HG03521 (cell line): ENCODE data around the gene HS2ST1.
A peak's percentile ranks its signal among the peaks of the same experiment; 100 is the strongest.
"Not testable (repeated sequence)": the region's sequence is repeated elsewhere in the genome, so short reads cannot be mapped to it uniquely, and the experiment has no call there.

Experiments
- ATAC-seq: cut with Tn5 transposase; IDR thresholded peaks from one replicate; pipeline ENCODE4 v1.9.1; 2021; ENCODE audit warnings: mild to moderate bottlenecking, moderate library complexity; ENCODE audit not compliant: unreplicated experiment

HS2ST1 gene

DNA sequence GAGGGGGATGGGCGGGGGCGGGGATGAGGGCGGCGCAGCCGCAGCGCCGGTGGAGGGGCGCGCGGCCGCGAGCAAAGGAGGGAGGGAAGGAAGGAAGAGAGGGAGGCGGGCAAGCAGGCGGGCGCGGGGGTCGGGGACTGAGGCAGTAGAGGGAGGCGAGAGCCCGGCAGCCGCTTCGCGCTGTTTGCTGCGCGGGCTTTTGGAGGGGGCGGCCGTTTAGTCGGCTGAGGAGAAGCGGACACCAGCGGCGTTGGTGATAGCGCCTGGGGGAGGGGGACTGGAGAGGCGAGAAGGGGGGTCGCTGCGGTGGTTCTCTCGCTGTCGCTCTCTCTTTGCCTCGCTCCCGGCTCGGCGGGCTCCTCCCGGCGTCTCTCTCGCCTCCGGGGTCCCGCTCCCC is at the start of gene HS2ST1:
HS2ST1 (plus strand) TSS at position 35 of the 397 bp plus-strand sequence.
- ATAC-seq = peak; percentile 56

DNA sequence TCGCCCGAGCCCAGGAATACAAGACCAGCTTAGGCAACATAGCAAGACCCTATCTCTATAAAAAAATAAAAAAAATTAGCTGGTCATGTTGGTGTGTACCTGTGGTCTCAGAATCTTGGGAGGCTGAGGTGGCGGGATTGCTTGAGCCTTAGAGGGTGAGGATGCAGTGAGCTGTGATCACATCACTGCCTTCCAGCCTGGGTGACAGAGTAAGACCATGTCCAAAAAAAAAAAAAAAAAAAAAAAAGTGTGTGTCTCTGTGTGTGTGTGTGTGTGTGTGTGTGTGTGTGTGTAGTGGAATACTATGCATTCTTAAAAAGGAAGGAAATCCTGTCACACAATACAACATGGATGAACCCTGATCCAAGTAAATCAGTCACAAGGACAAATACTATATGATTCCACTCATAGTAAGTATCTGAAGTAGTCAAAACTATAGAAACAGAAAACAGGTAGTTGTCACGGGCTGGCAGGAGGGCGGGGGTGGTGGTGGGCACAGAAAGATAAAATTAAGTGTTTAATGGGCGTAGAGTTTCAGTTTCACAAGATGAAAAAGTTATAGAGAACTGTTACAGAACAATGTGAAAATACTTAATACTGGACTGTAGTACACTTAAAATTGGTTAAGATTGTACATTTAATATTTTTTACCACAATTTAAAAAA is 48.3 kb upstream of the HS2ST1 start:
- ATAC-seq = peak; percentile 64

DNA sequence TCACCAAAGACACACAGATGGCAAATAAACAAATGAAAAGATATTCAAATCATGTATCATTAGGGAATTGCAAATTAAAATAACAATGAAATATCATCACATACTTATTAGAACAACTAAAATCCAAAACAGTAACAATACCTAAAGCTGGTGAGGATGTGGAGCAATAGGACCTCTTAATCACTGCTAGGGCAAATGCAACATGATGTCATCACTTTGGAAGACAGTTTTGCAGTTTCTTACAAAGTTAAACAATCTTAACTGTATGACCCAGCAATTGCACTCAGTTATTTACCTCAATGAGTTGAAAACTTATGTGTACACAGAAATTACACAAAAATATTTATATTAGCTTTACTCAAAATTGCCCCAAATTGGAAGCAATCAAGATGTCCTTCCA is 47.8 kb upstream of the HS2ST1 start:
- ATAC-seq = no peak

DNA sequence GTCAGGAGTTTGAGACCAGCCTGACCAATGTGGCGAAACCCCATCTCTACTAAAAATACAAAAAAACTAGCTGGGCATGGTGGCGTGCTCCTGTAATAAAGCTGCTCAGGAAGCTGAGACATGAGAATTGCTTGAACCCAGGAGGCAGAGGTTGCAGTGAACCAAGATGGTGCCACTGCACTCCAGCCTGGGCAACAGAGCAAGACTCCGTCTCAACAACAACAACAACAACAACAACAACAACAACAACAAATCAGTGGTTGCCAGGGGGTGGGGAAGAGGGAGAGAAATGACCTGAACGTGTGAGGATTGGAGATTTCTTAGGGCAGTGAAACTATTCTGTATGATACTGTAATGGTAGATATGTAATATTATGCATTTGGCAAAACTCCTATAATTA is 47.2 kb upstream of the HS2ST1 start:
- ATAC-seq = not testable (repeated sequence)

DNA sequence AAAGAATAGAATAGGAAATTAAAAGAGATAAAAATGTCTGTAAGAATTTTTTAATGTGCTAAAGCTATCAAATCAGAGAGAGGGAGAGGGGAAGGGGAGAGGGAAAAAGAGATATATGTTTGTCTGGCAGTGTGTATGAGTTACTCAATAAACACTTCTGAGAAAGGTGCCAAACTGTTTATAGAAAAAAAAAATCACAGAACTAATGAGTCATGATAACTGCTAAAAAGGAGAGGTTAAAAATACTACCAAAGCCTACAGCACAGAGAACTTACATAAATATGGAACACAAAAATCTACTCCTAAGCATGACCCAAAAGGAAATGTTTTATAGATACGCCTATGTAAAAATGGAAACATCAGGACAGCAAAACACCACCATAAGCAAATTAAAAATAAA is 46.0 kb upstream of the HS2ST1 start:
- ATAC-seq = no peak

DNA sequence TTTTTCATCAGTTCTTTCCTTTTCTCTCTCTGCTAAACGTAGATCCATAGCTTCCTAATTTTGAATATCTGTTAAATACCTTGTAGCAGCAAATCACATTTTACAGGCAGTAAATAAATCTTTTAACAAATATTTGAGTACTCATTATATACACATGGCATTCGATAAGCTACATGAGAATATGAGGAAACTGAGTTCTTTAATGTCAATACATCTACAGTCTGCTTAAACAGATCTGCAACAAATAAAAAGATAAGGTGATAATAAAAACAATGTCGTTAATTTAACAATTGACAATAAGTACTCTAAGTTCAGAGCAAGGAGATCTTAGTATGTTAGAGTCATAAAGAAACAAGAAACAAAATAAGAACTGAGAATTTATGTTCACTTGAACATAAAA is 43.4 kb upstream of the HS2ST1 start:
- ATAC-seq = no peak

DNA sequence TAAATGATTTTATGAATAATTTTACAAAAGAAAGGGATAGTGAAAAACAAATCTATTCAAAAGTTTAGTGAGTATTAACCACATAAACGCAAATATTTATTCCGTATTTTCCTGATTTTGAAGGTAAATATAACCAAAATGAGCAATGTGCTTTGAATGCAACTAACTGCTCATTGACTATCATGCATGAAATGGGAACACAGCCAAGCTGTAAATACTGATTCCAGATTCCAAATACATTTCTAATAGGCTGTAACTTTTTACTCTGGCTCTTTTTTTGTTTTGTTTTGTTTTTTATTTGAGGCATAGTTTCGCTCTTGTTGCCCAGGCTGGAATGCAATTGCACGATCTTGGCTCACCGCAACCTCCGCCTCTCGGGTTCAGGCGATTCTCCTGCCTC is 42.3 kb upstream of the HS2ST1 start:
- no peak for ATAC-seq

DNA sequence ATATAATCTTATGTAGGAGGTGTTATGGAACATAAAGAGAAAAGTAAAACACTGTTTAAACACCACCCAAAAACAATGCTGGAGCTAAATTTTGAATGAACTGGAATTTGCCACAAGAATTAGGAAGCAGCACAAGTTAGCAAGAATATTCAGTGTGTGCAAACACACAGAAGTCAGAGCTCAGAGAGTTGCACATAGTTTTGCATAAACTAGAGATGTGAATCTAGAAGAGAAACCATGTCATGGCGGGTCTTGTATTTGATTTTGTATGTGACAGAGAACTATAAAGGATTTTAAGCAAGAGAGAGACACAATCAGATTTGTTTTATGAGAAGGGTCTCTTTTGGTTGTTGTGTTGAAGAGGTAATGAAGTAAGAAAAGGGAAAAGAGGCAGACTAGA is 38.7 kb upstream of the HS2ST1 start:
- ATAC-seq = no peak

DNA sequence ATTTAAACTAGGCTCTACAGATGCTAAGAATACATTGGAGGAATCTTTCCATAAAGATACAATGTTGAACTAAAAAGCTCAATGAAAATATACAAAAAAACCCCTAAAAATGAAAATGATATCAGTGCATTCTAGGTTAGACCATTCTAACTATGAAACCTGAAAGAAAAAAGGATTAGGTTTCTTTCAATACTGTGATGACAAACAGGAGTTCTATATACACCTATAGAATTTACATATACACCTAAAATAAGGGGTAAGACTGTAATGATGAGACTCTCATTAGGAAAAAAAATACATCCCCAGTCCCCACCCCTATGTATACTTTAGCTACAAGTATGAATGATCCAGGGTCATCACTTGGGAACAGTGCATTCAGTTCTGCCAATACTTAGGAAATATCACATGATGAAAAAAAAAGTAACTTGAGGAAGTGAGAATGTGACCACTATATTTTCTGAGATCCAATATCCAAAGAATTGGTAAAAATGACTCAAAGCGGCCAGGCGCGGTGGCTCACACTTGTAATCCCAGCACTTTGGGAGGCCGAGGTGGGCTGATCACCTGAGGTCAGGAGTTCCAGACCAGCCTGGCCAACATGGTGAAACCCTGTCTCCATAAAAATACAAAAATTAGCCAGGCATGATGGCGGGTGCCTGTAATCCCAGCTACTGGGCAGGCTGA is 26.8 kb upstream of the HS2ST1 start:
- no peak for ATAC-seq

DNA sequence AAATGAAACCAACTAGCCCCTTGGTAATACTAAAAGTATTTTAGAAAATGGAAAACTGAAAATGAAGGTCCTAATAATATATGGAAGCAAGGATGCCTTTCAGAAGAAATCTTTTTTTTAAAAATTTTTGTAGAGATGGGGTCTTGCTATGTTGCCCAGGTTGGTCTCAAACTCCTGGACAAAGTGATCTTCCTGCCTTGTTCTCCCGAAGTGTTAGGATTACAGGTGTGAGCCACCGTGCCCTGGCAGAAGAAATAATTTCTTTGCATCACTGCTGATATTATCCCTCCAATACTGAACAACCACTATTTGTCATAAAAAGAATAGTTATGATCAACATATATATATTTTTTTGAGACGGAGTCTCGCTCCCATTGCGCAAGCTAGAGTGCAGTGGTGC is 26.1 kb upstream of the HS2ST1 start:
- no peak for ATAC-seq

DNA sequence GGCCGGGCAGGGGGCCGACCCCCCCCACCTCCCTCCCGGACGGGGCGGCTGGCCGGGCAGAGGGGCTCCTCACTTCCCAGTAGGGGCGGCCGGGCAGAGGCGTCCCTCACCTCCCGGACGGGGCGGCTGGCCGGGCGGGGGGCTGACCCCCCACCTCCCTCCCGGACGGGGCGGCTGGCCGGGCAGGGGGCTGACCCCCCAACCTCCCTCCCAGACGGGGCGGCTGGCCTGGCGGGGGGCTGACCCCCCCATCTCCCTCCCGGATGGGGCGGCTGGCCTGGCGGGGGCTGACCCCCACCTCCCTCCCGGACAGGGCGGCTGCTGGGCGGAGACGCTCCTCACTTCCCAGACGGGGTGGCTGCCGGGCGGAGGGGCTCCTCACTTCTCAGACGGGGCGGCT is 15.0 kb upstream of the HS2ST1 start:
- not testable (repeated sequence) for ATAC-seq

DNA sequence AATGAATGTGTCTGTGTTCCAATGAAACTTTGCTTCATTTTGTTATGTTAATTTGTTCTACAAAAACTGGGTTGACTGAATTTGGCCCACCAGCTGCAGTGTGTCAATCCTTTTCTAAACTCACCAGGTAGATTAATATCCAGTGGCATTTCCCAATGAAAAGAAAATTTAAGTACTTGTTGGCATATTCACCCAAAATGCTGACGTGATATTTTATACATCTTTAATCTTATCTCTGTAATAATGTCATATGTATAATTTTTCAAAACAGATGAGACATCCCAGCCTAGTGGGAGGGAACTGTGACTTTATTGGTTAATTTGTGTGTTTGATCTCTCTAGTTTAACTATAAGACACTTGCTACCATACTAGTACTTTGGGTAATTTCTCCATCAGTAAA is 8.6 kb upstream of the HS2ST1 start:
- no peak for ATAC-seq

DNA sequence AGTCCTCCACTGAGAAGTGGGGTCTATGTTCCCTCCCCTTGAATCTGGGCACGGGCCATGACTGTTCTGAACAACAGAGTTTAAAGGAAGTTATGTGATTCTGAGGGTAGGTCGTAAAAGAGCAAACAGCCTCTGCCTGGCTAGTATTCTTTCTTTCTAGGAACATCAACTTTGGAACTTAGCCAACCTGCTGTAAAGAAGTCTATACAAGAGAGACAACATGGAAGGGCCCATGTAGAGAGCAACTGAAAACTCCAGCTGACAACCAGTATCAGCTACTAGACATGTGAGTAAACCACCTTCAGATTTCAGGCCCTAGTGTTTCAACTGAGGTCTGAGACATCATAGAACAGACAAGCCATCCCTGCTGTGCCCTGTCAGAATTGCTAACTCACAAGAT is 8.0 kb upstream of the HS2ST1 start:
- ATAC-seq = no peak

DNA sequence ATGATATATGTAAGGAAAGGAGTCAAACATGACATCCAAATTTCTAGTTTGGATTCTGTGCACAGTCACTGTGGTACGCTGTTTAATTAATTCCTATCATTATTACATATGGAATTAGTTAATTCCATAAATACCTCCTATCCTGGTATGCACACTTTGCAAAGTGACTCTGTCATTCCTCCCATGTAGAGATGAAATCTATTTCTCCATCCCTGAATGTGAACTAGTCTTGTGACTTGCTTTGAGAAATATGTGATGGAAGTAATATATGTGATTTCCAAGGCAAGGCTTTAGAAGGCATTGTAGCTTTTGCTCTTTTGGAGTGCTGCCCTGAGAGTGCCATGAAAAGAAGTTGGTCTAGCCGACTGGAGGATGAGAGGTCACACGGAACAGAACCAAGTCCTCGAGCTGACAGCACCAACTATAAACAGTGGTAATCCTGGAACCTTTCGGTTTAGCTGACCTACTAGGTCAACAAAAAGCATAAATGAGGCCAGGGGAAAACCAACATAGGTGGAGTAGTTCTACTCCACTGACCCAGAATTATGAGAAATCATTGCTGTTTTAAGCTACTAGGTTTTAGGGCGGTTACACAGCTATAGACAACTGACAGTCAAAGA is 2.0 kb upstream of the HS2ST1 start:
- ATAC-seq = no peak

DNA sequence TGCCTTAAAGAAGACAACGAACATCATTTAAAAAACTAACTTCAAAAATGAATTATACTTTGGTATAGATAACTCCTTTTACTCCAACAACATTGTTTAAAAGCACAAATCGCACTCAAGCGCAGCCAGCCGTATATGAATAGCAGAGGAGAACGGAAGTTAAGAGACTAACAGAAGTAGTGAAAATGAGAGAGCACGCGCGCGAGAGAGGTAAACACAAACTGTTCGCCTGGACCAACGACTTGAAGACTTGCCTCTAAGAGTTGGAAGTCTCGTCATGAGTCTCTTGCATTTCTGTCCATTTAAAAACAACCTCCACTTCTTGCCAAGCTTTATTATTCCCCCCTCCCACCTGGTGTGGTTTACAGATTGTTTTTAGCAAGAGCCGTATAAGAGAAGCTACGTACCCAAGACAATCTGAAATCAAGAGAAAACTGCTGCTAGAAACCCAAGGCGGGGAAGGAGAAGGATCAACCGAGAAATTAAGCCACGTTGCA is 988 bp upstream of the HS2ST1 start:
- ATAC-seq = no peak

DNA sequence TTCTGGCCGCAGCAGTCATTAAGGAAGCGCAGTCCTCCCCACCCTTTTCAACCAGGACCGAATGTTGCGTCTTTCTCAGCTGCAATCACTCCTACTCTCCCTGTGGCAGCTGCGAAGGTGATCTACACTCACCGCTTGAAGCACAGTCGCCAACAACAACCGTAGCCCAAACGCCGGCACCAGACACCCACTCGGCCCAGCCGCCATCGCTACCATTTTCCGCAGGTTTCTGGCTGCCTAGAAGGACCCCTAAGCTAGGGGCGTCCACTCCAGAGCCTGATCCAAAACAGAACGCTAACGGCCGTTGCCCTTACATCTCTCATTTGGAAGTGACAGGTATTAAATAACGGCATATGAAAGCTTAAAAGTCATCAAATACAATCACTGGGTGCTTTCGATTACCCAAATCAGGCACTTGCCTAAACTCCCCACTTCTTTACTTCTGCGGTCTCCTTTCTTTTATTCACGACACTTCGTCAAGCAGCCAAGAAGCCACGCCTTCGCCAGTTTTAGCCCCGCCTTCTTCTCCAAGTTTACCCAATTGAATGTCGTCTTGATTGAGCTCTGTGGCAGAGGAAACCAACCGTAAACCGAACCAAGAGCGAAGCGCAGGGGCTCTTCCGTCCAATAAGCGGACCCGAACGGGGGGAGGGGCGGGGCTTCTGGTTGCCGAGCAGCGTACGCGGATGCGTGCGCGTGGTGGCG is 387 bp upstream of the HS2ST1 start, which contains the start of gene SELENOF:
SELENOF (minus strand) TSS at position 231 of the 705 bp plus-strand sequence; CDS start at position 216, 15 bp downstream.
- peak; percentile 83 for ATAC-seq

DNA sequence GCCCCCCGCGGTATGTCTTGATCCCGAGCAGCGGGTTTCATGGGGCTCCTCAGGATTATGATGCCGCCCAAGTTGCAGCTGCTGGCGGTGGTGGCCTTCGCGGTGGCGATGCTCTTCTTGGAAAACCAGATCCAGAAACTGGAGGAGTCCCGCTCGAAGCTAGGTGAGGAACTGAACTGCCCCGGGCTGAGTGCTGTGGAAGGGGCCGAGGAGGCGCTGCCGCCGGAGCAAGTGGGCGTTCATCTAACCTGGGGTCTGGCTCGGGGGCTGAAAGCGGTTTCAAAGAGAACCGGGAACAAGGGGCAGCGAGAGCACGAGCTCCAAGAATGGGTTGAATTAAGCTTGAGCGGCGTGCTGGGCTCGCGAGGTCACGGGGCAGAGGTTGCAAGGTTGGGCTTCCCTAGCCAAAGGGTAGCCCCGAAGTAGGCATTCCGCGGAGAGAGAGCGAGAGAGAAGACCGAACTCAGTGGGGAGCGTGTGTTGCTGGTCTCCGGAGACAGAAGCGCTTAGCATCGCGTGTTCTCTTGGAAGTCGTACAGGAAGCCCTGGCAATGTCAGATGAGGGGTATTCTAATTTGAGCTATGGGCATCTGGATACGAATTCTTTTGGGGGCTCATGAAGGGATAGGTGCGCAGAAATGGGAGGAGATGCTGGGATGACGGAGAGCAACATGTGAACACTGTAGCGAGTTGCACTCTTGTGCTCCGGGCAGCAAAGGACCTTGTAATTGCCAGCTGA is 732 bp downstream of the HS2ST1 start:
- ATAC-seq = peak; percentile 10

DNA sequence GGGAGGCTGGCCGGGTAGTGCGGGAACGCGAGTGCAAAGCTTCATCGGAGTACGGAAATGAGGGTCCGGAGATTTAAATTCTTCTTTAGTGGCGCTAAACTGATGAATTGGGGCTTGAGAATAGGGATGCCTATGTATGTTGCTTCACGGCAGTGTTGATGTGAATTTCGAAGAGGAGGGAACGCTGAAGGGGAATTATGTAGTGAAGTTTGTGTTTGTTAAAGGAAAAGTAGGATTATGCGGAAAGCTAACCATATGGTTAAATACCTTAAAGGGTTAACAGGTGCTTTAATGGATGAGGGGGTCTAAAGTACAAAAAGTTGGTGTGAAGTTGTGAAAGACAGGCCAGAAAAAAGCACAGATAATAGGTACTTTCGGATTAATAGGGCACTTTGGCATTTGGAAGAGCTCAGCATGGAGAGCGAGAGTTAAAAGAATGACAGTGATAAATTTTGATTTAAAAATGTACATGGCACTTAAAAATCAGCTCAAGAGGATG is 1.4 kb downstream of the HS2ST1 start:
- ATAC-seq = no peak

DNA sequence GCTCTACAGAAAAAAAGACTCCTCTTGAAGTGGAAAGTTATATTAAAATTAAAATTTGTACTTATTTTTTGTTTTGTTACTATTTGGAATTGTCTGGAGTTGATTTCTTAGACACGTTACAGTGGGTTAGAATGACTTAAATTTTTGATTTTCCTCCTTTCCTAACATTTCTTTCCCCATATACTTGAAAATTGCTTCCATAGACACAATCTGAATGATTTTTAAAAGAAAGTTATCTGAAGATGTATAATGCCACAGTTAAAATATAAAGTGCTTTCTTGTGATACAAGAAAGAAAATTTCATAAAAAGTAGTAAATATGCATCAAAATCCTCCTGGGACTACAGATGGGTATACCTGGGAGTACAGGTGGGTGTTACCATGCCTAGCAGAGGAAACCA is 2.3 kb downstream of the HS2ST1 start:
- no peak for ATAC-seq

DNA sequence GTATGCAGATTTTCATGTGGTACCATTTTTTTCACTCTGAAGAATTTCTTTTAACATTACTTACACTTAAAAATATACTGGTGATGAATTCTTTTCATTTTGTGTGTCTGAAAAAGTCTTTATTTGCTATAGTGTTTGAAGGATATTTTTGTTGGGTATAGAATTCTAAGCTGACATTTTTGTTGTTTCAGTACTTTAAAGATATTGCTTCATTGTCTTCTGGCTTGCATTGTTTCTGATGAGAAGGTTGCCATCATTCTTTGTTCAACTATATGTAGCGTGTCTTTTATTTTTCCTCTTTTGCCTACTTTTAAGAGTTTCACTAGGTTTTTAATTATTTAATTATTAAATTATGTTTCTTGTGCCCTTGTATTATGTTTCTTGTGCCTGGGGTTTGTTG is 8.0 kb downstream of the HS2ST1 start:
- ATAC-seq = no peak
